HG03558 (cell line): ENCODE measurements around the gene TPRN.

Experiments
- ATAC-seq: cut with Tn5 transposase; IDR thresholded peaks from one replicate; pipeline ENCODE4 v1.9.1; 2021; ENCODE audit warnings: moderate number of reproducible peaks; ENCODE audit not compliant: unreplicated experiment; ENCODE audit errors: extremely low read depth

The TPRN gene

GRCh38 chr9:137147091-137147792 lies 53.3 kb downstream of the TPRN start:
- ATAC-seq: no peak

GRCh38 chr9:137146527-137146918 lies 54.0 kb downstream of the TPRN start:
- no peak for ATAC-seq

DNA sequence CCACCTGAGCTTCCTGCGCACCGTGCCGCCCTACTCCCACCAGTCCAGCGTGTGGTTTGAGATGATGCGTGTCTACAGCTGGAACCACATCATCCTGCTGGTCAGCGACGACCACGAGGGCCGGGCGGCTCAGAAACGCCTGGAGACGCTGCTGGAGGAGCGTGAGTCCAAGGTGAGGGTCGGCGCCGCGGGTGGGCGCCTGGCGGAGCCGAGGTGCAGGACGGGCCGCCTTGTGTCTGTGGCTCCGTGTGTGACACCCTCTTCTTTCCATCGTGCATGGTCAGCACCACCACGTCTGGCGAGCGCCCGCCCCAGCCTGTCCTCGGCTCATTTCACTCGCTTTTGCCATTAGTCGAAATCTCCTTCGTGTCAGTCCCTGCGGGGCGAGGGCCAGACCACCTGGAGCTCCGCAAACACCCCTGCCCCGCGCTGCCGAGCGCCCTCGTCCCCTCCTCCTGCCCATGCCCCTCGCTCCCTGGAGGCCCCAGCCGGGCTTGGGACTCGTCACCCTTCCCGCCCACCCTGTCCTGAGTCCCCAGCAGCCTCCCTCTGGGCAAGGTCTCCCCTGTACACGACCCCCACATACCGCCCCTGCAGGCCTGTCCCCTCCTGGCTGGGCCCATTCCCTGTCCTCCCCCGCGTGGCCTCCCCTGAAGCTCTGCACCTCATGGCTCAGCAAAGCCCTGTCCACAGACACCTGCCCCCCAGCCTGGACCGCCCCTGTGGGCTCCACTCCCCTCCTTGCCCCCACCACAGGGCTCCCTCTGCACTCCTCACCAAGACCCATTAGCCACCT lies 54.6 kb downstream of the TPRN start:
- no peak for ATAC-seq

GRCh38 chr9:137143459-137143858 lies 57.1 kb downstream of the TPRN start:
- no peak for ATAC-seq

DNA sequence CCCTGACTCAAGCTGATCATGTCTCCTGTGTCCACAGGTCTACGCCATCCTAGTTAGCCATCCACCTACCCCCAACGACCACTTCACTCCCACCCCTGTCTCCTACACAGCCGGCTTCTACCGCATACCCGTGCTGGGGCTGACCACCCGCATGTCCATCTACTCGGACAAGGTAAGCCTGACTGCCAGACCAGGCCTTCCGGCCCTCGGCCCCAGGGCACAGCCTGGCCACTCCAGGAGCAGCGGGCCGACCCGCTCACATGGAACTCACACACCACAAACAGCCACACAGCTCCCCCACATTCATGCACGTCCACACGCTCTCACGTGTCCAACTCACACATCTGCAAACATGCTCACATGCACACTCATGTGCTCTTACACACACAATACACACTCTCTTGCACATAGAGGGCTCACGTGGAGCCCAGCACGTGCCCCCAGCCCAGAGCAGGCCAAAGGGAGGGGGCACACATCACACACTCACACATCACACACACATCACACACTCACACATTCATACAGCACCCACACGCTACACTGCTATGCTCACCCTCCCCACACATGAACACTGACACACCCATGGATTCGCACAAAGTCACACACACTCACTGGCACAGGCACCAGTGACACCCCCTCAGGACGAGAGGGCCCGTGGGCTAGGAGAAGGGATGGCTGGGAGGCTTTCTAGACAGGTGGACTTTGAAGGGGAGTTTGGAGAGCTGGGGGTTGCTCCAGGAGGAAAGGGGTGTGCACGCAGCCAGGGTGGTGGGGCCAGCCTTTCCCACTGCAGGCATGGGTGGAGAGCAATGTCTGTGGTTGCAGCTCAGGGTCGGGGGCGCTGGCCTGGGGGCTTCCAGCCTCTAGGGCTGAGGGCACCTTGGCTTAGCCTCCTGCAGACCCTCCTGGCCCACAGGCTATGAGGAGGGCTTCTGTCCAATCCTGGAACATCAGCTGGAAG lies 58.3 kb downstream of the TPRN start:
- ATAC-seq: no peak
